Astrocyte (in vitro differentiated cells and primary cell): ENCODE measurements around the gene ATP1A1.

Source experiments
- CTCF ChIP-seq: IDR thresholded peaks from 2 replicates; pipeline ENCODE4 v1.5.1; 2011; ENCODE audit warnings: low read depth, mild to moderate bottlenecking, inconsistent platforms, low read length, moderate library complexity; ENCODE audit not compliant: insufficient read depth
- EZH2 ChIP-seq: IDR thresholded peaks from 2 replicates; pipeline ENCODE4 v1.6.1; 2012; ENCODE audit warnings: mild to moderate bottlenecking, low read length, inconsistent platforms; ENCODE audit not compliant: insufficient read depth

DNA sequence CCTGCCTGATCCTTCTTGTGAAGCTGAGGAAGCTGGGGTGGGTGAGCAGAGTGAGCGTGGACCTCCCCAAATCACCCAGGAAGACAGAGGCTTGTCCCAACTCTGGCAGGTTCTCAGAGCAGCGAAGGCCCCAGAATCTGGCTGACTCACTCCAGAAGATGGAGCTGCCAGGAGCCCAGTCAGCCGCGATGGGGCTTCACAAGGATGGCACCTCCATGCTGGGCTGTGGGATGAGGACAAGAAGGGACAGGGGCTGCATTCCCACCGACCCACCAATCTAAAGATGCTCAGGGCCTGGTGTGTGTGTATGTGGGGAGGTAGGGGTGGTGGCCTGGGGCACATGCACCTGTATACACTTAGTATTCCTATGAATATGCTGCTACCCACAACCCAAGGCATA is 52.9 kb downstream of the ATP1A1 start:
- TF ChIP-seq CTCF (no peak), EZH2 (no peak)
